IPS-NIHi7 (cell line): ENCODE data around the gene SGCA.

Source experiments
- DNase-seq: peaks from one replicate; pipeline ENCODE4 v3.0.0; 2012; ENCODE audit warnings: mixed read lengths; ENCODE audit errors: extremely low spot score

SGCA gene

DNA sequence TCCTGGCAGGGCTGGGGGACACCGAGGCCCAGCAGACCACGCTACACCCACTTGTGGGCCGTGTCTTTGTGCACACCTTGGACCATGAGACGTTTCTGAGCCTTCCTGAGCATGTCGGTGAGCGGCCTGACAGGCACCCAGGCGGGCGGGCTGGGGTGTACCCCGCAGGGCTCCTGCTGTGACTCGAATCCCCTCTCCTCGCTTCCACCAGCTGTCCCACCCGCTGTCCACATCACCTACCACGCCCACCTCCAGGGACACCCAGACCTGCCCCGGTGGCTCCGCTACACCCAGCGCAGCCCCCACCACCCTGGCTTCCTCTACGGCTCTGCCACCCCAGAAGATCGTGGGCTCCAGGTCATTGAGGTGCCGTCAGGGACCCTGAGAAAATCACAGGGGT lies 1.6 kb downstream of the SGCA start:
- no peak for DNase-seq

DNA sequence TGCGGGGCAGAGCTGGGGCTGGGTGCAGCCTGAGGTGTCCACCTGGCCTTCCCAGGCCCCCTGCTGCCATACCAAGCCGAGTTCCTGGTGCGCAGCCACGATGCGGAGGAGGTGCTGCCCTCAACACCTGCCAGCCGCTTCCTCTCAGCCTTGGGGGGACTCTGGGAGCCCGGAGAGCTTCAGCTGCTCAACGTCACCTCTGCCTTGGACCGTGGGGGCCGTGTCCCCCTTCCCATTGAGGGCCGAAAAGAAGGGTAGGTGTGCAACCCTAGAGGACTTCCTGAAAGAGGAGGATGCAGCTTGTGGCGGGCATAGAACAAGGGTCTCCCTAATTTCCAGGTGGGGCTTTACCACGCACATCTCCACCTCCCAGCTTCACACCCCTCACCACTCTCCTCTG lies 2.5 kb downstream of the SGCA start:
- no peak for DNase-seq

DNA sequence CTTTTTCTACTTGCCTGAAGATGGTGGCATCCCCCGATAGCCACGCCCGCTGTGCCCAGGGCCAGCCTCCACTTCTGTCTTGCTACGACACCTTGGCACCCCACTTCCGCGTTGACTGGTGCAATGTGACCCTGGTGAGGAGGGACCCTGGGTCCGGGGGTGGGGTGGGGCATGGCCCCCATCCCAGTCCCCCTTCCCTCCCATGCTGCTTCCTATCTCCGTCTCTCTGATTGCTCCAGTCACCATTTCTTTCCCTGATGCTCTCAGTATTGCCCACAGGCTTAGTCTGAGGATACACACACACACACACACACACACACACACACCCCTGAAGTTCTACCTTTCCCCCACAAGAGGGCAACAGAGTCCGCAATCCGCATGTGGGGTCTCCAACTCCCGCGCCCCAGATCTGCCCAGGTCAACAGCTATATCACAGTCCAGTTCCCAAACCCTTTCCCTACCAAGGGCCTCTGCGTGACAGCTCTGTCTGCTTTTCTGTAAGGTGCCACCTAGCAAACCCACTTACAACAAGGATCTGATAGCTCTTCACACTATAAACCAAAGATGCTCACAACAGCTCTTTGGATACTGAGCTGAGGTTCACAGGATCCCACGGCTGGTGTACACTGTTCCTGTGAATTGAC lies 3.4 kb downstream of the SGCA start:
- DNase-seq: peak; percentile 77

DNA sequence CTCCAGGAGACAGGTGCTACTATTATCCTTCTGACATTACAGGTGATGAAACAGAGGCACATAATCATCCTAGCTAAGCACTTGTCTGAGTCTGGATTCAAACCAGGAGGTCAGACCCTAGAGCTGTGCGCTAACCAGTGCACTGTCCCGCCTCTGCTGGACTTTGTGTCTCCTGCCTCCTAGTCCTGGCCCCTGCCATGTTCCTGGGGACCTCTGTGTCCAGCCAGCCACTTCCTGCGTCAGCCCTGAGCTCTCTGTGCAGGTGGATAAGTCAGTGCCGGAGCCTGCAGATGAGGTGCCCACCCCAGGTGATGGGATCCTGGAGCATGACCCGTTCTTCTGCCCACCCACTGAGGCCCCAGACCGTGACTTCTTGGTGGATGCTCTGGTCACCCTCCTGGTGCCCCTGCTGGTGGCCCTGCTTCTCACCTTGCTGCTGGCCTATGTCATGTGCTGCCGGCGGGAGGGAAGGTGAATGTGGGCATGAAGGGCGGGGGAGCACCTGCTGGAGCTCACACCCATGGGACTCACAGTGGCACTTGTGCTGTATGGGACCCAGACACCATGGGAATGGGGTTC lies 4.2 kb downstream of the SGCA start:
- DNase-seq: no peak

DNA sequence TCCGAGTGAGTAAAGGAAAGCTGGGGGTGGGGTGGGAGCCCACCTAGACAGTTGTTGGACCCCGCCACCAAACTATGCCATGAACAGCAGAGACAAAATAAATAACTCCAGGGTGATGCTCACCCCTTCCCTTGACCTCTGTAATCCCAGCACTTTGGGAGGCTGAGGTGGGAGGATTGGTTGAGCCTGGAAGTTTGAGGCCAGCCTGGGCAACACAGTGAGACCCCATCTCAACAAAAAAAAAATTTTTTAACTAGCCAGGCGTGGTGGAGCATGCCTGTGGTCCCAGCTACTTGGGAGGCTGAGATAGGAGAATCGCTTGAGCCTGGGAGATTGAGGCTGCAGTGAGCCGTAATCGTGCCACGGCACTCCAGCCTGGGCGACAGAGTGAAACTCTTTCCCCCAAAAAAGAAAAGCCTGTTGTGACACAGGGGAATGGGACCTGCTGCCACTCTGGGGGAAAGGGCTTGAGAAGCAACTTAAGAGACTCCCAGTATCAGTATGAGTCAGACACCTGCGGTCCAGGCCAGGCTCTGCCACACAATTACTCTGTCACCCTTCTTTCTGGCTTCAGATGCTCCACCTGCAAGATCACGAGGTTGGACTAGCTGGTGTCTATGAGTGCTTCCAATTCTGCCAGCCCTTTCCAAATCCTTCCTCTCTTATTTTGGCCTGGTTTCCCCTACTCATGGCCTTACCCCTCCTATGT lies 5.0 kb downstream of the SGCA start:
- DNase-seq: no peak

DNA sequence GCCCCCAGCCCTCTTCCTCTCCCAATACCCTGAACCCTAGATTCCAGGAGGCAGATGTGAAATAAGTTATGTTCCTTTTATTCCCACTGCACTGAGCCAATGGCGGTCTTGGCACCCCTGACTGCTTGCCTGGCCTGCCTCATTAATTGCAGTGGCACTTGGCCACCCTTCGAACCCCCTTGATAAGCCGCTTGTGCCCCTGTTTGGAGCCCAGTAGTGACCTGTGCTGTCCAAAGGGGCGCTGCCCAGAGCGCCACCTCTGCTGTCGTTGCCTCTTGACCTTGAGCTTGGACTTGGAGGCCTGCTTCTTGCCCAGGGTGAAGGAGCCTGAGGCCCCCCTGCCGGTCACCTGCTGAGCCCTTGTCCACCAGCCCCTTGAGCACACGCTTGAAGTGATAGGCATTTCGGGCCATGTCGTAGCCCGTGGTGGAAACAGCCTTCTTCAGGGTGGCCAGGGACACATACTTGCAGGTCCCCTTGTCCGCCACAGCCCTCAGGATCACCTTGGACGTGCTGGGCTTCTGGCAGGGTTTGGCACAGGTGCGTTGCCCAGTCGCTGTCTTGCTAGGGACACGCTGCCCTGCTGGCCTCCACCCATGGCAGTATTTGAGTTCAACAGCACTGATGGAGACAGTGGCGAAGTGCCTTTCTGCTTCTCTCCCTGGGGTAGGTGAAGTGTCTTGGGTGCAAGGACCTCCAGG lies 5.7 kb downstream of the SGCA start:
- DNase-seq: no peak

DNA sequence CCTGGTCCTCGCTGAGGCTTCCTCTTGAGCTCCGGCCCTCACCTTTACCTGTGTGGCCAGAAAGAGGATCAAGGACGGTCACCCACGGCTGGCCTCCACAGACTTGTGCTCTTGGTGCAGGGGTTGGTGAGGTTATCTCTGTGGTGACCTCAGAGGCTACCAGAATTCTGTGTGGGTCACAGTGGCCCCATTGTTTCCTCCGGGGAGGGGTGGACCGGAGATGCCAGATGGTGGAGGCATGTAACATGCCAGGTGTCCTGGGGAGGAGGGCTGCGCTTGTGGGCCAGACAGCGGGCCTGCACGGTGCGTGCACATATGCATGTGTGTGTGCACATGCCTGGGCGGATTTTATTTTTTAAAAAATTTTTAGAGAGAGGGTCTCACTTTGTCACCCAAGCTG lies 6.3 kb downstream of the SGCA start:
- no peak for DNase-seq

DNA sequence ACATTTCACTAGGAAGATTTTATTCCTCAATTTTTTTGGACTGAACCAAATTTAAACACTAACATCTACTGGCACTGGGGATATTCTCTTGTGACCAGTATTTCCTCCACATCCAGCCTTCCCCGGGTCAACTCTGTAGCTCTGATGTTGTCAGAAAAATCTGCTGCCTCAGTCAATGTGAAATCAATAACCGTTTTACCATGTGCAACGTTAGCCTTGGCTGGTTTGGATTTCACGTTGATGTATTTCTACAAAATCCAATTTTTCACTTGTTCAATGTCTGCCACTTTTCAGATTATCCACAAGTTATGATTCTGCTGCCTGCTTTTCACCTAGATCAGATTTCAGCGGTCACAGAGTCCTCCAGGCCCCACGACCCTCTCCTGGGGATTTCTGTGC lies 7.1 kb downstream of the SGCA start:
- no peak for DNase-seq

DNA sequence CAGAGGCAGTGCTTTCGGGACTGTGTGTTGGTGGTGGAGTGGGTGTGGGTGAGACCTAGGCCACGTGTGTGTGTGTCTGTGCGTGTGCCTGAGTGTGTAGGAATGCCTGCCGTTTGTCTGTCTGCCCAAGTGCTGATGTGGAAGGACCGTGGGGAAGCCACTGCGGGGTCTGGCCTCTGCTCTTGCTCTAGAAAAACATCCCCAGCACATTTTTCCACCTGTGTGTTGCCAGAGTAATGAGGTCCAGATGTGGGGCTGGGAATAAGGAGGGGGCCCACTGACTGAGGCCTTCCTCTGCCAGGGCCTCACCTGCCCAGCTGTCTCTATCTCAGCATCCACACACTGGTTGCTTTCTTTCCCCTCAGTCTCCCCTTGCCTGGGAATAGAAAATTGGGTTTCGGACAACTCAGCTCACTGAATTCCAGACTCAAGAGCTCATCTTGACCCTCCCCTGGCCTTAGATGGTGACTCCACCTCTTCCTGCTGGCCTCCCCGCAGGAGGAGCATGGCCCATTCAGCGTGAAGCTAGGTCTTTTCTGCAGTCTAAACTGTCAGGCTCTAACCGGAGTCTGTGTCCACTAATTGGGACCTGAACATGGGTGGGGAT lies 7.6 kb downstream of the SGCA start:
- peak; percentile 59 for DNase-seq

DNA sequence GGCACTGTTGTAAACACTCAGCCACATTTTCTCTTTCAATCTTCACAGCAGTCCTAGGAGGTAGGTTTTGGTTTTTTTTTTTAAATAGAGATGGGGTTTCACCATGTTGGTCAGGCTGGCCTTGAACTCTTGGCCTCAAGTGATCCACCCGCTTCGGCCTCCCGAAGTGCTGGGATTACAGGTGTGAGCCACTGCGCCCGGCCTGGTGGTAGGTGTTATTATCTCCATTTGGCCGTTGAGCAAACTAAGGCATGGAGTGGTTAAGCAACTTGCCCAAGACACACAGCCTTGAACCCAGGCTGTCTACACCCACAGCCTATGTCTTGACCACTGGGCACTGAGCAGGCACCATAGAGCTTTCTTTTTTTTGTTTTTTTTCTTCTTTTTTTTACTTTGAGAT lies 8.6 kb downstream of the SGCA start:
- DNase-seq: no peak

DNA sequence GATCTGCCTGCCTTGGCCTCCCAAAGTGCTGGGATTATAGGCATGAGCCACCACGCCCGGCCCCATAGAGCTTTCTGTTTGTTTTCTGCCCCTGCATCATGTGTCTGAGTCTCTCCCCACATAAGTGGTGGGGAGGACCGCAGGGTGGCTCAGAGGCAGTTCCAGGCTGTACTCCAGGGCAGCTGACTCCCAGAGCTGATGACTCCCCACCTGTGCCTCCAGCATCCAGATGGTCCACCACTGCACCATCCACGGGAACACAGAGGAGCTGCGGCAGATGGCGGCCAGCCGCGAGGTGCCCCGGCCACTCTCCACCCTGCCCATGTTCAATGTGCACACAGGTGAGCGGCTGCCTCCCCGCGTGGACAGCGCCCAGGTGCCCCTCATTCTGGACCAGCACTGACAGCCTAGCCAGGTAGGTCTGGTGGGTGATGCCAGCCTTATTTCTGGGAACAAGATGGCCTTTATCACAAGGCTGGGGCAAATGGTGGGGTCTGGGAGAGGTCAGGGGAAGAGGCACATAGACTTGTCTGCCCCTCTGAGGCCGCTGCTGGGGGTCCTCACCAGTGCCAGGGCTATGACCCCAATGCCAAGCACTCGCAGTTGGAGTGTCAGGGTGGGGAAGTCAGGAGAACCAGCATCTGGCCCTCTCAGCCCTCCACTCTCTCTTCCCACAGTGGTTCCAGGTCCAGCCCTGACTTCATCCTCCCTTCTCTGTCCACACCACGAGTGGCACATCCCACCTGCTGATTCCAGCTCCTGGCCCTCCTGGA lies 9.4 kb downstream of the SGCA start:
- no peak for DNase-seq

DNA sequence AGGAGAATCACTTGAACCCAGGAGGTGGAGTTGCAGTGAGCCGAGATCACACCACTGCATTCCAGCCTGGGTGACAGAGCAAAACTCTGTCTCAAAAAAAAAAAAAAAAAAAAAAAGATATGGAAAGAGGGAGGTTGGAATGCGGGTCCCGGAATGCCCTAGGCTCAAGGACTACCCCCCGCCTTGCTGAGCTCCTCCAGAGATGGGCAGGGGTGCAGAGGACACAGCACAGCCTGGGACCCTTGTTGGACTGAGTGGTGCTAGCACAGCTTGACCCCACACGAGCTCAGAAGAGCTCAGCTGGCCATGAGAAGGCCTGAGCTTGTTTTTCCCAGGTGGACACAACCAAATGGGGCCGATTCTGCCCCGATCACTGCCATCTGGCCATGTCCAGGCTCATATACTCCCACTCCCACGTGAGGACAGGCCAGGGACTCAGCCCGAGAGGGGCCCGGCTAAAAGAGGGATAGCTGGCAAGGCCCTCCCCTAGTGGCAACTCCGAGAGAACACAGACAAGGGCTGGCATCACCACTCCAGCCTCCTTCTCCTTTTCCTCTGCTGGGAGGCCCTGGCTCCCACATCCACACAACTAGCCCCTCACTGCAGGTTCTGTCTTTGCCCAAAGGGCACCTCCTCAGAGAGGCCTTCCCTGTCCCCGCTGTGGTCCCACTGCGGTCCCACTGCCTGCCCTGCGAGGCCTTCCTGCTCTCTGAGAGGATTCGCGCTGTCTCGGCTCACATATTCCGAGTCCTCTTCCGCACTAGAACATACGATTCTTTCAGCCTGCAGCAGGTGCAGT lies 11.0 kb downstream of the SGCA start:
- no peak for DNase-seq

DNA sequence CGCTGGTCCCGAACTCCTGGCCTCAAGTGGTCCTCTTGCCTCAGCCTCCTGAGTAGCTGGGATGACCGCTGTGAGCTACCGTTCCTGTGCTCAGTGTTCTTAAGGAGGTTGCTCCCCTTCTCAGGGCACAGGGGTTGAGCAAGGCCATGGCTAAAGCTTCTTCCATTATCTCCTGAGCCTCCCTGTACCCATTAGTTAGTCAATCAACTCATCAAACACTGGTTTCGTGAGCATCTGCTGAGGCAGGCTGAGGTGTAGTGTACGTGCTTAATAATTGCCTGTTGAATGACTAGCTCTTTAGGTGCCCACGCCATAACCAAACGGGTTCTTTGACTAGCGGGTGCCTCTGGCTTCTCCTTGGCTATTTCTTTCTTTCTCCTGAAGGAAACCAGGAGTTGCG lies 11.7 kb downstream of the SGCA start:
- no peak for DNase-seq

DNA sequence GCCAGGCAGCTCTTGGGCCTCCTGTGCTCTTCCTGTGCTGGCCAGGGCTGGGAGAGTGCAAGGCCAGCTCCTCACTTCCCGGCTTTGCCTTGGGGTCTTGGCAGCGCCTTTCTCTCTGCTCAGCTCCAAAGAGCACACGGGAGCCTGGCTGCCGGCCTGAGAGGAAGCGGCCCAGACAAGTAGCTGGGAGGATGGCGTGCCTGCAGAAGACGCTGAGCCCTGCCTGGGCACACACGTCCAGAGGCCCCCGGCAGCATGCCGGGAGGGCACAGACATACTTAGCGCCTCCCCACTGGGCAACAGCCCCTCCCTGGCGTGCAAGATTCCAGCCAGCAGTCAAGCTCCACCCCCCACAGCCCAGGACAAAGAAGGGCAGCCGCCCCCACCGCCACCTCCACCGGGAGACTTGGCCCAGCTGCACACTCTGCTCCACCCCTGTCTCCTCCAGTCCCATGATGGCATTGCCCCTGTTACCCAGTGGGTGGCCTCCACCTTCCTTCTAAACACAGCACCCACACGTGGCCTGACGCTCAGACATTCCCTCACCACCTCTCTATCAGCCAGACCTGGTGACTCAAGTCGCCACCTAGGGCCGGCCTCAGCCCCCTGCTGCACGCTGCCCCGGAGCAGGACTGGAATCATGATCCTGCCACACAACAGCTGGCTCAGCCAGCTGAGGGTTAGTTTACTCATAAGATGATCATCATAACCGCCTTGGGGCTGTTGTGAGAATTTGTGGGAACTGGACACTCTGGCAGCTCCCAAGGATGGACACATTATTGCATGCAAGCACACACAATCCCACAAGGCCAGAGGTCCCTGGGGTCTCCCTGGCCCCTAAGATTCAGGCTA lies 12.4 kb downstream of the SGCA start:
- peak; percentile 78 for DNase-seq

DNA sequence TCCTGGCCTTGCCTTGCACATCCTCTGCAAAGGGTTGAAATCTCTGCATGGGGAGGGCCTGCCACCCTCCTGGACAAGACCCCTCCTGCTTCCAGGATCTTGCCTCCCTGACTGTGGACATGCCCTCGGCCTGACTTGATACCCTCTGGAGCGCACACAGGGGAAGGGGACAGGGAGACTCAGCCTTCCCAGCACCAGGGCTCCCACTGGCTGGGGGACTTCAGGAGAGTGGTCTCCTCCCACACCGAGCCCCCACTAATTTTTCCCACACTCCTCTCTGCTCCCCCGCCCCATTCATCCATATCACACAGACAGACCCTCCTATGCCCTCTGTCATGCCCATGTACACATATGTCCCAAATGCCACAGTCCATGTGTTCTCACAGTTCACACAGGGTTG lies 14.3 kb downstream of the SGCA start:
- no peak for DNase-seq

DNA sequence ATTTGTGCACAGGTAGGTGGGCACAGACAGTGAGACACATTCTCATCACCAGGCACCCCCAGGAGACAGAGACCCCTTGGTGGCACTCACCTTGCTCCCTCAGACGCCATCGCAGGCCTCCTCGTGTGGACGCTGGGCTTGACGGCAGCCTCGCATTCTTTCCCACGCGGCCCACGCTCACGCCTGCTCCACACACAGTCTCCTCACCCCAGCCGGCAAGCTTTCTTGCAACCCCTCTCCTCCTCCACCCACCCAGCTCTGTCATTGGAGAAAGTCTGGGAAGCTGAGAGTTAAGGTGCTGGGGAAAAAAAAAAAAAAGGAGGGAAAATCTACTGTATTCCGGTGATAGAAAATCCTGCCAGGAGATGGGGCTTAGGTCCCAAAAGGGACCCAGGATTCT lies 14.8 kb downstream of the SGCA start:
- no peak for DNase-seq

DNA sequence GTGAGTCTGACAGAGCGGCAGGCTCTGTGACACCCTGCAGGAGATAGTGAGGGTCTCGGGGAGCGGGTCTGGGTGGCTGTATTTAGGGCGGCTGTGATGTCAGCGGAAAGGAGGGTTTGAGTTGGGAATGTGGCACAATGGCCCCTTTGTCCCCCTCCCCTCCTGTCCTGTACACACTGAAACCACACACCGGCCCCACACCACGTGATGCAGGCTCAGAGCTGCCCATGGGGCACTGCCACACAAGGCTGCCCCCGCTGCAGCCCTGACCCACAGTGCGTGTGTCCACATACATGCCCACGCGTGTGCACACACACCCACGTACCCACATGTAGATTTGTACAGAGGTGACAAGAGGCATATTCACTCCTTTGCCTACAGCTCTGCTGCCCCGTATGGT lies 15.3 kb downstream of the SGCA start:
- no peak for DNase-seq

DNA sequence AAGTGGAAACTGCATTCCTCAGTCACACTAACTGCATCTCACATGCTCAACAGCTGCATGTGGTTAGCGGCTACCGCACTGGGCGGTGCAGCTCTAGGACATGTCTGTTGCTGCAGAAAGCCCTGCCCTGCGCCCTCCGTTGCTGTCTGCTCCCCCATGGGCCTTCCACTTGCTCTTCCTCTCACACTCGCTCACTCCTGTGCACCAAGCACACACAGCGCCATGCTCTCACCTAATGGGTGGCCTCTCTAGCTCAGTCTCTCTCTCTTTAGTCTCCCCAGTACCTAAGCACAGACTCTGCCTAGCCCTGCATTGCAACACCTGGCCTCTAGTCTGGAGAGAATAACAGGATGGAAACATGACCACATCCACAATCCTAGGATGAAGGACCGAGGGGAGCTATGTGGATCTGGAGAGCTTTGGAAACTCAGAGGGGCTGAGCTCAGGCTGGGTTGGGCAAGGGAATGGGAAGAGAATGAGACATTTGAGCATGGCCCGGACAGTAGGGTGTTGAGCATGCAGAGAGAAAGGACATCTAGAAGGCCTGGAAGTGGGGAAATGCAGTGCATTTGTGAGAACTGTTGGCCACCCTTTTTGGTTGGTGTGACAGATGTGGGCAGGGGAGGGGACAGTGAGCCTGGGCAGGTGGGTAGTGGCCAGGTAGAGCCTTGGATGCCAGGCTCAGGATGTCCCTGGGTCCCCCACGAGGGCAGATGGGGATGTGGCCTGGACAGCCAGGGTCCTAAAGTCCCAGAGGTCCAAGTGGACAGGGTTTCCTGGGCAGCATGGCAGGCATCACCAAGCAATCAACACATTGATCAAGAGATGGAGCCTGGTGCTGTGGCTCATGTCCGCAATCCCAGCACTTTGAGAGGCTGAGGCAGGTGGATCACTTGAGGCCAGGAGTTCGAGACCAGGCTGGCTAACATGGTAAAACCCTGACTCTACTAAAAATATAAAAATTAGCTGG lies 16.1 kb downstream of the SGCA start:
- no peak for DNase-seq
